GM21381 (cell line): ENCODE results near the gene DDIT4.

Source experiments
- ATAC-seq: cut with Tn5 transposase; IDR thresholded peaks from one replicate; pipeline ENCODE4 v1.9.1; 2021; ENCODE audit warnings: mild to moderate bottlenecking, moderate library complexity; ENCODE audit not compliant: unreplicated experiment

The DDIT4 gene

DNA sequence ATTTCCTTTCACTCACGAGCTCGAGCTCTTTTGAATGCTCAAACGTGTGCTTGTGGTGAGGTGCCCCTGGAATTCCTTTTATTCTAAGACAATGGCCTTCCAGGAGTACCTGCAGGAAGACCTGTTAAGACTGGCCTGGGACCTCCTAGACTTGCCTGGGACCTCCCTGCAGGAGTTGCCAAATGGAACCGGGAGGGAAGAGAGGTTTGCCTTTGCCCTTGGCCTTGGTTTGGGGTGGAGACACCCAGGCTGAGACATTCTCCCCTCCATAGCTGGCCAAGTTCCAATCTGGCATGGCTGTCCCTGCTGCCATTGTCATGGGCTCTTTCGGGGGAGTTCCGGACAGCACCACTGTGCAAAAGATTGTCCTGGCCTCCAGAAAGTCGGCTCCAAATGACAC is 41.3 kb downstream of the DDIT4 start:
- no peak for ATAC-seq

GRCh38 chr10:72315611-72316385 is 42.1 kb downstream of the DDIT4 start:
- no peak for ATAC-seq

DNA sequence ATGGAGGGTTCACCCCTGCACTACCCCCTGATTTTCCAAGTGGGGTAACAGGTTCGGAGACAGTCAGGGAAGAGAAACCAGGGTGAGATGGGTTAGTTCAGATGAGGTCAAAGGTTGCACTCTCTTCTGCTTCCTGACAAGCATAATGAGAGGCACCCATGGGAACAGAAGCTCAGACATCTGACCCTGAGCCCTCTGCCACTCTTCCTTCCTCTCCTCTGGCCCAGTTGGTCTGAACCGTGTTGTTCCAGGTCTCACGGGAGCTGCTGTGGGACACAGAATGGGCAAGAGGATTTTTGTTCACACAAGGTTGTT is 42.6 kb downstream of the DDIT4 start:
- no peak for ATAC-seq

- ATAC-seq, result no peak
These were observed 43.2 kb downstream of the DDIT4 start for GRCh38 chr10:72316748-72317435.

DNA sequence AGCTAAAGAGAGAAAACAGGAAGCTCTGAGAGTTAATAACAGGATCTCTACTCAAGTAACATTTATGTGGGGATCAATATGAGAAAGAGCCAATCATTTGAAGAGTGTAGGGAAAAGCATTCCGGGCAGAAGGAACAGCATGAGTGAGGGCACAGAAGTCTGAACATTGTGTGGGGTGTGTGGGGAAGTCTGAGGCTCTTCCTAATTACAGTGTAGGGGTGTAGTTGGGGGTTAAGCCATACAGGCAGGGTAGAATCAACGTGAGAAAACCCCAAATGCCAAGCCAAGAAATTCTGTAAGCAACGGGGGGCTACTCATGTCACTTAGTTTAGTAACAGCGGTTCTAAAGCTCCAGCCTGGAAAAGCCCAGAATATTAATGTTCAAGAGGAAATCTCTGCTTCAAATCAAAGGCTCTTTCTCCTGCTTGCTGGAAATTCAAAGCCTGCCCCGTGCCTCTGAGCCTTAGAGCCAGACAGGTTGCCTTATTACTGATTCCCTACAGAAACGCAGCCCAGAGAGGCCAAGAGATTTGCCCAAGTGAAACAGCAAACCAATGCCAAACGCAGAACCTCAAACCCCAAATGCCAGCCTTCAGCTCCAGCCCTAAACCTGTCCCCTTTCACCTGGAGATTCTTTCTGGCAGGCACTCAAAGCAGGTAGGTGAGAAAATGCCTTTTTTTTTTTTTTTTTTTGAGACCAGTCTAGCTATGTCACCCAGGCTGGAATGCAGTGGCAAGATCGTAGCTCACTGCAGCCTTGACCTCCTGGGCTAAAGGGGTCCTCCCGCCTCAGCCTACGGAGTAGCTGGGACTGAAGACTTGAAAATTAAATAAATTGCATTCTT is 44.9 kb downstream of the DDIT4 start:
- no peak for ATAC-seq

- ATAC-seq, result peak; percentile 67
These were observed 45.9 kb downstream of the DDIT4 start for GRCh38 chr10:72319416-72320254.

DNA sequence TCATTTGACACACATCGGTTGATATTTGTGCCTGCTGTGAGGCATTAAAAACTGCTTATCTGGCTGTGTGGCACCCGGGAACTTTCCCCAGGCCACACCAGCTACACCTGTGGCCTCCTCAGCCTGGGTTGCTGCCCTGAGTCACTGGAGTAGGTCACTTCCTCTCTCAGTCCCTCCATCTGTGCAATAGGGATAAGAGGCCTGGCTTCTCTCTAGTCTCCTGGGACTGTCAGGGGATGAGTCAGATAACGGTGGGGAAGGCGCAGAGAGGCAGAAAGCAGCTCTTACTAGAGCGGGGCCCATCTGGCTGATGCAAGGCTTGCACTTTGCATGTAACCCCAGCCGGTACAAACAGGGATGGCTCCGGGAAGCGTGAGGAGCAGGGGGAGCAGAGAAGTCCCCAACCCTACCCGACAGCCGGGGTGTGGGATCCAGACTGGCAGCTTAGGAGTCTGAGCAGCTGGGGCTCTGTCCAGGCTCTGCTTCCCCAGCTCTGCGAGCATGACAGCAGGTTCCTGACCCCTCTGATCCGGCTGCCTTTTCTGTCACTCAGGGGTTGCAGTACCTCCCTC is 47.0 kb downstream of the DDIT4 start:
- ATAC-seq, result peak; percentile 50

- no peak for ATAC-seq
These were observed 47.7 kb downstream of the DDIT4 start for GRCh38 chr10:72321248-72322029.

DNA sequence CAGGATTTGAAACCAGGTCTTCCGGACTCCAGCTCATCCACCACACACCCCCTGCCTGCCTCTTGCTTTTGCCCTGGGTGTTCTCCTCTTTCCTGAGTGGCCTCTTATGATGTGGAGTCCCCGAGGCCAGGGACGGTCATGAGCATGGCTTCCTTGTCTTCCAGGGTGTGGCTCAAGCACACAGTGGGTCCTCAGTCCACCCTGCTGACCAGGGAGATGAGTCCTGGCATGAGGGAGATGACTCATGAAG is 48.2 kb downstream of the DDIT4 start:
- ATAC-seq, result no peak

DNA sequence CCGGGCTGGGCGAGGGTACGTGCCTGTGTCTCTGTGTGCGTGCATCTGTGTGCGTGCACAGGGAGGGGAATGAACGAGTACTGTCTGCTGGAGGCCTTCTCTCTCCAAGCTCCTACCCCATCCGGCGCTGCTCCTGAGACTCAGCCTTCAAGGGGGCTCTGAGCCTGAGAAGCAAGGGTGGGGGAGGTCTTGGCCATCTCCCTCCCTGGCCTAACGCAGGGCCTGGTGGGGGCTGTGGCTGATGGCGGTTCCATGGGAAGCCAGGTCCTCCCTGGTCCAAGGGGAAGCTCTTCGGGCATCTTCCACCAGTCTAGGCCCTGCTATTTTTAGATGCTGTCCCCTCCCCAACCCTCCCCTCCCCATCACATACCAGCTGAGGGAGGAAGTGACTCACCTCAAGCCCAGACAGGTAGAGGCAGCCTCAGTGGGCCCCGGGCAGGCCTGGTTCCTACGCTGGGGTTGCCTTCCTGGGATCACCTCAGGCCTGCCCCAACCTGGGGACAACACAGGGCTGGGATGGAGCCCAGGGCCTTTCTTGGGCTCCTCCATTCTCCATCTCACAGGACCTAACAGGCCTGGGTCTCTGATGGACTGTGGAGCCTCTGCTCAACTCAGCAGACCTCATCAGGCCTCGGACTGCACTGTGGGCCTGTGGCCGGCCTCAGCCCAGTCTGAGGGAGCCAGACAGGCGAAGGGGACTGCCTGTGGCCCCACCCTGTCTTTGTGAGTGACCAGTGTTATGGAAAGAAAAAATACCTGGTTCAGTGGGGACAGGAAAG is 48.7 kb downstream of the DDIT4 start:
- no peak for ATAC-seq

GRCh38 chr10:72323108-72323749 is 49.5 kb downstream of the DDIT4 start:
- ATAC-seq, result no peak

GRCh38 chr10:72323771-72324191 is 50.1 kb downstream of the DDIT4 start:
- ATAC-seq, result no peak
